CD4-positive, alpha-beta T cell treated with Interleukin-4 for 4 hours (primary cell): Measurements from ENCODE around the gene MAPRE3.
"Not testable (repeated sequence)": the region's sequence is repeated elsewhere in the genome, so short reads cannot be mapped to it uniquely, and the experiment has no call there.

Experiments
- DNase-seq: peaks from one replicate; pipeline ENCODE4 v3.0.0-alpha.2; 2020

Gene MAPRE3

DNA sequence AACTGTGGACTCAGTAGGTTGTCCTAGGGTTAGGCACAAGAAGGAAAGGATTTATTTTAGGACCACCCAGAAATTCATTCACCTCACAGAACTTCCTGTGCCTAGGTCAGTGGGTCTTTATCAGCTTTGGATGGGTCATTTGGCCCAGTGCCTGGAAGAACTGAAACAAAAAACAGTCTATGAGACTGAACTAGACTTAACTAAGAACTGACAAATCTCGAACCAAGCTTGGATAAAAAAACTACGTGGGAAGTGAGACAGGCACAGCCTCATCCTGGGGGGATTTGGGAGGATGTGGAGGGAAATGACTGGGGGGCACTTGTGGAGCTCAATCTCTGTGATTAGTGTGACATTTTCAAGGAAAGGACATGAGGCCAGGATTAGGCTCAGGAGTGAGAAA lies 103.3 kb downstream of the MAPRE3 start:
- DNase-seq: no peak

DNA sequence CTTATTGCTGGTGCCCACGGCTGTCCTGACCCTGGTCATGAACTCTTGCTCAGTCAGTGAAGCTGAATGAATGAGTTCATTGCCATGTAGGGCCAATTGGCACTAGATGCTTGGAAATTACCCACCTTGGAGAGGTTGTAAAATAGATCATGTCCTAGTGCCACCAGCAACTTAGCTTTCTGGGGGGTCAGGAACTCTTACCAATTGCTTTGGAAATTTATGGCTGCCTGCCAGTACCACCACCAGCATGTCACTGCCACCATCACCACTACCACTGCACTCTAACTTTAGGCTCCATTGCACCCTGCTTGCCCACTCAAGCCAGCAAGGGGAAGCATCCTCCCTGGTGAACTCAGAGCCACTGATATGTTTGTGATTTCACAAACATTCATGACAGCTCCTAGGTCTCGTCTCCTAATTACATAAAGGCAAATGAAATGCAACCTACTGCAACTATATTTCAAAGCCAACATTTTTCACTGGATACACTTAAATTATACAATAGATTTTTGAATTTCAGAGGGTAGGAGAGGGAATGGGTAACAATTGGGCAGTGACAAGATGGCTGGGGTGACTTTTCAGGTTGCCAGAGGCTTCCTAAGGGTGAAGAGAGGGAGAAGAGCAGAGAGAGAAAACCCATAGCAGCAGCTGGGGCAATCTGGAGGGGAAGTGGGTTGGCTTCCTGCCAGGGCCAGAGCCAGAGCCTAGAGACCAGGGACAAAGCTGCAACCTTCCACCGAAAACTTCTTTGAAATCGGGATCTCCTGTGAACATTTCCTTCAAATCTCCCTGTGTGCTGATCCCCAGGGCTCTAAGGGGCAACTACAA lies 104.5 kb downstream of the MAPRE3 start:
- peak; percentile 43 for DNase-seq

DNA sequence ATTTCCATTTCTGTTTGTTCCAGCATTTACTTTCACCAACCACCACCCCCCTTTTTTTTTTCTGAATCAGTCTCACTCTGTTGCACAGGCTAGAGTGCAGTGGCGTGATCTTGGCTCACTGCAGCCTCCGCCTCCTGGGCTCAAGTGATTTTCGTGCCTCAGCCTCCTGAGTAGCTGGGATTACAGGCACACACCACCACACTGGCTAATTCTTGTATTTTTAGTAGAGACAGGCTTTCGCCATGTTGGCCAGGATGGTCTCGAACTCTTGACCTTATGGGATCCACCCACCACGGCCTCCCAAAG lies 105.1 kb downstream of the MAPRE3 start:
- not testable (repeated sequence) for DNase-seq

DNA sequence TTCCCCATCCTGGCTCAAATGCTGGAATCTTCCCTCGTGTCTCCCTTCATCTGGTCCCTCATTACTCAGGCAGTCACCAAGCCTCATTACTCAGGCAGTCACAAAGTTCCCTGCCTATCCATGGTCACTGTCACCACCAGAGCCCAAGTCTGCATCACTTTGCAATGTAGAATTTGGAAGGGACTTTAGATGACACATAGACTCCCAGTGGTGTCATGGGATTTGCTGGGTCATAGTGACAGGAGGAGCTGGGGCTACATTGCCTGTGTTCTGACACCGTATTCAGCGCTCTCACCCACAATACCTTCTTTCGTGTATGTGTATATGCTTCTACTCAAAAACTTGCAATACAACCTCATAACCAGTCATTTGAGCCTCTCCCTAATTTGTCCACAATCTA lies 105.9 kb downstream of the MAPRE3 start:
- no peak for DNase-seq
